ENCODE data around the gene BCL11A. TPM values are rescaled to one million over a fixed set of nuclear protein-coding genes. Genes with fewer than 3 reads are reported as not detected.
A peak's percentile ranks its signal among the peaks of the same experiment; 100 is the strongest.

BCL11A gene
- total RNA-seq, 2 donors from 2014 or later, result 2.5 to 9.2 TPM

GRCh38 chr2:60522462-60522861 lies 31.0 kb downstream of the BCL11A start:
- Mint-ChIP-seq H3K36me3 (ENCODE audit: low read depth) (peaks cover 2% of the 10 kb centered on the region), H3K27me3 (peaks cover 44% of the 10 kb centered on the region), H3K27ac (no peak overlapping the region), H3K4me1 (no peaks in the 10 kb centered on the region), H3K4me3 (no peak overlapping the region)
- ATAC-seq, result no peak
- DNase-seq, result no peak
- H3K9me3 ChIP-seq (ENCODE audit: control insufficient read depth, low read length, poor library complexity, severe bottlenecking), result no peaks in the 10 kb centered on the region

- ATAC-seq, result no peak
- Mint-ChIP-seq H3K4me3 (no peak overlapping the region), H3K27ac (no peak overlapping the region), H3K36me3 (ENCODE audit: low read depth) (peaks cover 2% of the 10 kb centered on the region), H3K4me1 (no peaks in the 10 kb centered on the region), H3K27me3 (peaks cover 35% of the 10 kb centered on the region)
- no peak for DNase-seq
- no peaks in the 10 kb centered on the region for H3K9me3 ChIP-seq (ENCODE audit: control insufficient read depth, low read length, poor library complexity, severe bottlenecking)
These were observed 31.8 kb downstream of the BCL11A start for GRCh38 chr2:60521626-60522025.

- H3K4me1 Mint-ChIP-seq, result no peaks in the 10 kb centered on the region
- no peak for ATAC-seq
- H3K9me3 ChIP-seq (ENCODE audit: control insufficient read depth, low read length, poor library complexity, severe bottlenecking), result no peaks in the 10 kb centered on the region
- no peak overlapping the region for H3K4me3 Mint-ChIP-seq
- DNase-seq, result no peak
- peaks cover 33% of the 10 kb centered on the region for H3K27me3 Mint-ChIP-seq
- H3K27ac Mint-ChIP-seq, result no peak overlapping the region
- peaks cover 2% of the 10 kb centered on the region for H3K36me3 Mint-ChIP-seq (ENCODE audit: low read depth)
These were observed 32.4 kb downstream of the BCL11A start for GRCh38 chr2:60520917-60521539.

- peaks cover 29% of the 10 kb centered on the region for H3K27me3 Mint-ChIP-seq
- H3K27ac Mint-ChIP-seq, result no peak overlapping the region
- ATAC-seq, result no peak
- H3K36me3 Mint-ChIP-seq (ENCODE audit: low read depth), result peaks cover 2% of the 10 kb centered on the region
- no peak overlapping the region for H3K4me3 Mint-ChIP-seq
- H3K4me1 Mint-ChIP-seq, result no peaks in the 10 kb centered on the region
- no peak for DNase-seq
- no peaks in the 10 kb centered on the region for H3K9me3 ChIP-seq (ENCODE audit: control insufficient read depth, low read length, poor library complexity, severe bottlenecking)
These were observed 33.1 kb downstream of the BCL11A start for GRCh38 chr2:60520151-60520876.

GRCh38 chr2:60519231-60519863 lies 34.1 kb downstream of the BCL11A start:
- no peaks in the 10 kb centered on the region for H3K4me1 Mint-ChIP-seq
- no peak for ATAC-seq
- H3K36me3 Mint-ChIP-seq (ENCODE audit: low read depth), result peaks cover 2% of the 10 kb centered on the region
- H3K27ac Mint-ChIP-seq, result no peak overlapping the region
- no peak overlapping the region for H3K4me3 Mint-ChIP-seq
- H3K27me3 Mint-ChIP-seq, result peaks cover 33% of the 10 kb centered on the region
- H3K9me3 ChIP-seq (ENCODE audit: control insufficient read depth, low read length, poor library complexity, severe bottlenecking), result no peaks in the 10 kb centered on the region
- no peak for DNase-seq

GRCh38 chr2:60518567-60518966 lies 34.9 kb downstream of the BCL11A start:
- H3K9me3 ChIP-seq (ENCODE audit: control insufficient read depth, low read length, poor library complexity, severe bottlenecking), result no peaks in the 10 kb centered on the region
- DNase-seq (no peak), ATAC-seq (no peak)
- Mint-ChIP-seq H3K4me3 (no peak overlapping the region), H3K4me1 (no peaks in the 10 kb centered on the region), H3K36me3 (ENCODE audit: low read depth) (peaks cover 3% of the 10 kb centered on the region), H3K27ac (no peak overlapping the region), H3K27me3 (peaks cover 36% of the 10 kb centered on the region)

GRCh38 chr2:60517446-60517845 lies 36.0 kb downstream of the BCL11A start:
- no peak for ATAC-seq
- H3K9me3 ChIP-seq (ENCODE audit: control insufficient read depth, low read length, poor library complexity, severe bottlenecking), result no peaks in the 10 kb centered on the region
- peaks cover 4% of the 10 kb centered on the region for H3K36me3 Mint-ChIP-seq (ENCODE audit: low read depth)
- no peak overlapping the region for H3K4me3 Mint-ChIP-seq
- no peak for DNase-seq
- no peak overlapping the region for H3K27ac Mint-ChIP-seq
- peaks cover 38% of the 10 kb centered on the region for H3K27me3 Mint-ChIP-seq
- no peaks in the 10 kb centered on the region for H3K4me1 Mint-ChIP-seq

- peaks cover 2% of the 10 kb centered on the region for H3K36me3 Mint-ChIP-seq (ENCODE audit: low read depth)
- no peaks in the 10 kb centered on the region for H3K9me3 ChIP-seq (ENCODE audit: control insufficient read depth, low read length, poor library complexity, severe bottlenecking)
- no peaks in the 10 kb centered on the region for H3K4me1 Mint-ChIP-seq
- DNase-seq (no peak), ATAC-seq (no peak)
- H3K27ac Mint-ChIP-seq, result no peak overlapping the region
- no peak overlapping the region for H3K4me3 Mint-ChIP-seq
- peaks cover 32% of the 10 kb centered on the region for H3K27me3 Mint-ChIP-seq
These were observed 36.6 kb downstream of the BCL11A start for GRCh38 chr2:60516826-60517225.

GRCh38 chr2:60516383-60516811 lies 37.1 kb downstream of the BCL11A start:
- peaks cover 2% of the 10 kb centered on the region for H3K36me3 Mint-ChIP-seq (ENCODE audit: low read depth)
- DNase-seq (no peak), ATAC-seq (no peak)
- no peak overlapping the region for H3K27ac Mint-ChIP-seq
- peaks cover 31% of the 10 kb centered on the region for H3K27me3 Mint-ChIP-seq
- H3K9me3 ChIP-seq (ENCODE audit: control insufficient read depth, low read length, poor library complexity, severe bottlenecking), result no peaks in the 10 kb centered on the region
- no peak overlapping the region for H3K4me3 Mint-ChIP-seq
- no peaks in the 10 kb centered on the region for H3K4me1 Mint-ChIP-seq

- no peak for DNase-seq
- H3K27me3 Mint-ChIP-seq, result peaks cover 35% of the 10 kb centered on the region
- H3K4me3 Mint-ChIP-seq, result no peak overlapping the region
- H3K36me3 Mint-ChIP-seq (ENCODE audit: low read depth), result peaks cover 2% of the 10 kb centered on the region
- ATAC-seq, result peak; percentile 59
- H3K9me3 ChIP-seq (ENCODE audit: control insufficient read depth, low read length, poor library complexity, severe bottlenecking), result no peaks in the 10 kb centered on the region
- no peaks in the 10 kb centered on the region for H3K4me1 Mint-ChIP-seq
- no peak overlapping the region for H3K27ac Mint-ChIP-seq
These were observed 37.7 kb downstream of the BCL11A start for GRCh38 chr2:60515721-60516226.

GRCh38 chr2:60513996-60514395 lies 39.5 kb downstream of the BCL11A start:
- no peak for ATAC-seq
- Mint-ChIP-seq H3K4me3 (no peak overlapping the region), H3K4me1 (no peaks in the 10 kb centered on the region), H3K27ac (no peak overlapping the region), H3K36me3 (ENCODE audit: low read depth) (peaks cover 2% of the 10 kb centered on the region), H3K27me3 (peaks cover 47% of the 10 kb centered on the region)
- no peaks in the 10 kb centered on the region for H3K9me3 ChIP-seq (ENCODE audit: control insufficient read depth, low read length, poor library complexity, severe bottlenecking)
- no peak for DNase-seq

GRCh38 chr2:60513191-60513590 lies 40.3 kb downstream of the BCL11A start:
- Mint-ChIP-seq H3K36me3 (ENCODE audit: low read depth) (peaks cover 2% of the 10 kb centered on the region), H3K4me1 (no peaks in the 10 kb centered on the region), H3K4me3 (no peak overlapping the region), H3K27me3 (peaks cover 41% of the 10 kb centered on the region), H3K27ac (no peak overlapping the region)
- no peaks in the 10 kb centered on the region for H3K9me3 ChIP-seq (ENCODE audit: control insufficient read depth, low read length, poor library complexity, severe bottlenecking)
- ATAC-seq (no peak), DNase-seq (no peak)

- Mint-ChIP-seq H3K27me3 (peaks cover 40% of the 10 kb centered on the region), H3K36me3 (ENCODE audit: low read depth) (peaks cover 2% of the 10 kb centered on the region), H3K27ac (no peak overlapping the region), H3K4me3 (no peak overlapping the region), H3K4me1 (no peaks in the 10 kb centered on the region)
- no peaks in the 10 kb centered on the region for H3K9me3 ChIP-seq (ENCODE audit: control insufficient read depth, low read length, poor library complexity, severe bottlenecking)
- DNase-seq, result no peak
- ATAC-seq, result no peak
These were observed 40.8 kb downstream of the BCL11A start for GRCh38 chr2:60512641-60513040.

Data from T-helper 17 cell (primary cell).